IMR-90 (cell line): Measurements from ENCODE around the gene EFS. TPM values are rescaled to one million over a fixed set of nuclear protein-coding genes. Genes with fewer than 3 reads are reported as not detected.

Source experiments
- ATAC-seq: fragments of 200-7000 bp; cut with Tn5 transposase; 2 replicates; pipeline ENCODE4 v1.9.1; 2020; ENCODE audit warnings: low read depth, mild to moderate bottlenecking, moderate library complexity
- BruUV-seq: library from RNA; stranded (reverse); fragments of 400-500 nt; replicated peaks from 2 replicates; lab custom pipeline; 2021; lab: Mats Ljungman, UMichigan
- CTCF ChIA-PET: fragments of 300-600 bp; formaldehyde crosslinking; extraction: SDS; loops from one replicate; lab custom pipeline; 2021; ENCODE audit warnings: antibody characterized with exemption; lab: Yijun Ruan, JAX
- POLR2A ChIA-PET: fragments of 300-600 bp; sonication (Branson Sonifier 250); formaldehyde crosslinking; loops from one replicate; lab custom pipeline; 2022; ENCODE audit warnings: antibody characterized with exemption; ENCODE audit not compliant: unreplicated experiment; lab: Charles Lee
- DNase-seq: peaks from one replicate; pipeline ENCODE4 v3.0.0; 2013
- H2AFZ ChIP-seq: replicated peaks from 2 replicates; pipeline ENCODE3; 2013; ENCODE audit warnings: low read length, mild to moderate bottlenecking; ENCODE audit not compliant: poor library complexity
- H2AK5ac ChIP-seq: 2 replicates; pipeline ENCODE4 v1.6.1; 2013; ENCODE audit warnings: low read depth, low read length, inconsistent platforms
- H2AK9ac ChIP-seq: replicated peaks from 2 replicates; pipeline ENCODE3; 2013; ENCODE audit warnings: mild to moderate bottlenecking, low read depth, low read length, moderate library complexity; ENCODE audit not compliant: poor library complexity
- H2BK120ac ChIP-seq: 2 replicates; pipeline ENCODE4 v1.6.1; 2013; ENCODE audit warnings: low read depth, low read length, inconsistent platforms
- H2BK15ac ChIP-seq: 3 replicates; pipeline ENCODE4 v1.6.1; 2013; ENCODE audit warnings: low read depth, low read length, inconsistent platforms
- H2BK20ac ChIP-seq: 2 replicates; pipeline ENCODE4 v1.6.1; 2013; ENCODE audit warnings: low read depth, mild to moderate bottlenecking, inconsistent platforms, low read length, moderate library complexity
- H2BK5ac ChIP-seq: 2 replicates; pipeline ENCODE4 v1.6.1; 2013; ENCODE audit warnings: mild to moderate bottlenecking, low read depth, low read length, inconsistent platforms; ENCODE audit not compliant: poor library complexity, severe bottlenecking
- H3K14ac ChIP-seq: replicated peaks from 2 replicates; pipeline ENCODE4 v1.6.1; 2013; ENCODE audit warnings: low read depth, low read length, inconsistent platforms
- H3K18ac ChIP-seq: 2 replicates; pipeline ENCODE4 v1.6.1; 2013; ENCODE audit warnings: low read depth, low read length, control low read depth
- H3K23ac ChIP-seq: 2 replicates; pipeline ENCODE4 v1.6.1; 2013; ENCODE audit warnings: low read depth, low read length, inconsistent platforms
- H3K27ac ChIP-seq: 2 replicates; pipeline ENCODE4 v1.5.1; 2013; ENCODE audit warnings: mild to moderate bottlenecking, control low read depth, low read length; ENCODE audit not compliant: insufficient read depth
- H3K27me3 ChIP-seq: 2 replicates; pipeline ENCODE4 v1.6.1; 2013; ENCODE audit warnings: low read length; ENCODE audit not compliant: control insufficient read depth, insufficient read depth
- H3K36me3 ChIP-seq: 2 replicates; pipeline ENCODE4 v1.6.1; 2013; ENCODE audit warnings: low read length, mixed read lengths; ENCODE audit not compliant: control insufficient read depth, insufficient read depth
- H3K4ac ChIP-seq: 2 replicates; pipeline ENCODE4 v1.6.1; 2013; ENCODE audit warnings: low read depth, low read length, inconsistent platforms
- H3K4me1 ChIP-seq: 2 replicates; pipeline ENCODE4 v1.6.1; 2013; ENCODE audit warnings: low read length, mixed read lengths; ENCODE audit not compliant: control insufficient read depth, insufficient read depth
- H3K4me2 ChIP-seq: 2 replicates; pipeline ENCODE4 v1.6.1; 2013; ENCODE audit warnings: low read depth, mild to moderate bottlenecking, control low read depth, low read length, moderate library complexity
- H3K4me3 ChIP-seq: 2 replicates; pipeline ENCODE4 v1.5.1; 2013; ENCODE audit warnings: low read depth, mild to moderate bottlenecking, control low read depth, low read length, moderate library complexity; ENCODE audit not compliant: insufficient read depth
- H3K56ac ChIP-seq: 2 replicates; pipeline ENCODE4 v1.6.1; 2013; ENCODE audit warnings: low read length, inconsistent platforms; ENCODE audit not compliant: insufficient read depth; ENCODE audit errors: extremely low read depth
- H3K79me1 ChIP-seq, 2 experiments: 2 replicates each; pipeline ENCODE4 v1.6.1; 2013; ENCODE audit warnings: low read length in 2 of 2, inconsistent platforms in 1 of 2, low read depth in 1 of 2
- H3K9ac ChIP-seq: 2 replicates; pipeline ENCODE4 v1.6.1; 2013; ENCODE audit warnings: low read depth, low read length, control low read depth
- H3K9me1 ChIP-seq: 2 replicates; pipeline ENCODE4 v1.6.1; 2013; ENCODE audit warnings: low read length, inconsistent platforms; ENCODE audit not compliant: insufficient read depth
- H3K9me3 ChIP-seq: 2 replicates; pipeline ENCODE4 v1.6.1; 2013; ENCODE audit warnings: low read length; ENCODE audit not compliant: control insufficient read depth, insufficient read depth
- H4K20me1 ChIP-seq: 2 replicates; pipeline ENCODE4 v1.6.1; 2013; ENCODE audit warnings: low read length, inconsistent platforms; ENCODE audit not compliant: insufficient read depth
- H4K5ac ChIP-seq: 2 replicates; pipeline ENCODE4 v1.6.1; 2013; ENCODE audit warnings: mild to moderate bottlenecking, low read depth, low read length, control low read depth
- H4K8ac ChIP-seq, 2 experiments: 2 replicates each; pipeline ENCODE4 v1.6.1; 2013; ENCODE audit warnings: low read depth in 2 of 2, low read length in 2 of 2, control low read depth in 1 of 2, inconsistent platforms in 1 of 2
- H4K91ac ChIP-seq: 2 replicates; pipeline ENCODE4 v1.6.1; 2013; ENCODE audit warnings: low read depth, low read length, inconsistent platforms; ENCODE audit not compliant: insufficient read depth
- CEBPB ChIP-seq: IDR thresholded peaks from 2 replicates; pipeline ENCODE4 v1.6.1; 2012; ENCODE audit warnings: low read depth, low read length, improper control_type of control experiment
- CHD1 ChIP-seq: IDR thresholded peaks from 2 replicates; pipeline ENCODE4 v1.6.1; 2012; ENCODE audit warnings: low read depth, low read length, improper control_type of control experiment
- FOS ChIP-seq: fragments of 150-350 bp; IDR thresholded peaks from 2 replicates; pipeline ENCODE4 v1.6.1; 2016; ENCODE audit warnings: low read depth, low read length
- MXI1 ChIP-seq: IDR thresholded peaks from 2 replicates; pipeline ENCODE4 v1.6.1; 2012; ENCODE audit warnings: low read depth, mild to moderate bottlenecking, low read length, moderate library complexity, borderline replicate concordance
- NFE2L2 ChIP-seq: fragments of 150-350 bp; IDR thresholded peaks from 2 replicates; pipeline ENCODE4 v1.6.1; 2016; ENCODE audit warnings: low read depth, mild to moderate bottlenecking, low read length
- POLR2A ChIP-seq: IDR thresholded peaks from 2 replicates; pipeline ENCODE4 v1.6.1; 2012; ENCODE audit warnings: mild to moderate bottlenecking, low read depth, low read length
- RFX5 ChIP-seq: IDR thresholded peaks from 2 replicates; pipeline ENCODE4 v1.8.0; 2012; ENCODE audit warnings: low read depth, mild to moderate bottlenecking, low read length, moderate library complexity
- SMC3 ChIP-seq: fragments of 150-350 bp; IDR thresholded peaks from 2 replicates; pipeline ENCODE4 v1.6.1; 2016; ENCODE audit warnings: low read depth, mild to moderate bottlenecking, antibody characterized with exemption, low read length, moderate library complexity
- WGBS, 2 experiments: methylation state at CpG; one replicate each; pipeline versions ENCODE4 v1.1.5 to v1.1.7; 2013; ENCODE audit warnings: missing lambda C conversion rate in 2 of 2; ENCODE audit not compliant: insufficient read length in 1 of 2; ENCODE audit errors: extremely low coverage in 2 of 2; 5-methylcytosine and 5-hydroxymethylcytosine counted together
- dilution Hi-C: fragments of 300-500 bp; cut with HindIII; formaldehyde crosslinking; loops from one replicate; pipeline ENCODE4 v1.14.3; 2018; ENCODE audit warnings: low sequenced_read_pairs; ENCODE audit not compliant: unreplicated experiment
- in situ Hi-C: fragments of 300-500 bp; cut with MboI; formaldehyde crosslinking; loops from 3 replicates; pipeline ENCODE4 v1.14.3; 2019; ENCODE audit warnings: low sequenced_read_pairs, inconsistent platforms, mixed read lengths
- intact Hi-C: fragments of 100-400 bp; cut with micrococcal nuclease; formaldehyde crosslinking; loops from 2 replicates; pipeline ENCODE4 v1.10.0; 2022
- polyA plus RNA-seq, 3 experiments: library from polyadenylated mRNA; depleted of rRNA; stranded (reverse); fragments of >200 nt; gene quantifications; 2 replicates each; pipeline ENCODE4 v1.2.3, GENCODE V29; 2012; ENCODE audit warnings: low replicate concordance in 1 of 3
- total RNA-seq: library from RNA; depleted of rRNA; stranded (reverse); fragments of >200 nt; gene quantifications from 2 replicates; pipeline ENCODE4 v1.2.3, GENCODE V29; 2012
- TF ChIP-seq, protein P1 (sequence below): fragments of 150-350 bp; IDR thresholded peaks from 2 replicates; pipeline ENCODE4 v1.6.1; 2017; ENCODE audit warnings: mild to moderate bottlenecking, antibody characterized with exemption, low read length, low read depth
- TF ChIP-seq, protein P2 (sequence below): conservative IDR thresholded peaks from 2 replicates; pipeline ENCODE4 v1.5.1; 2012; ENCODE audit warnings: mild to moderate bottlenecking, low read depth, low read length, improper control_type of control experiment

The EFS gene
- total and polyA plus RNA-seq, 2 of the 4 experiments (the other 2 are of a cell fraction) = 2.2 to 11.6 TPM

DNA sequence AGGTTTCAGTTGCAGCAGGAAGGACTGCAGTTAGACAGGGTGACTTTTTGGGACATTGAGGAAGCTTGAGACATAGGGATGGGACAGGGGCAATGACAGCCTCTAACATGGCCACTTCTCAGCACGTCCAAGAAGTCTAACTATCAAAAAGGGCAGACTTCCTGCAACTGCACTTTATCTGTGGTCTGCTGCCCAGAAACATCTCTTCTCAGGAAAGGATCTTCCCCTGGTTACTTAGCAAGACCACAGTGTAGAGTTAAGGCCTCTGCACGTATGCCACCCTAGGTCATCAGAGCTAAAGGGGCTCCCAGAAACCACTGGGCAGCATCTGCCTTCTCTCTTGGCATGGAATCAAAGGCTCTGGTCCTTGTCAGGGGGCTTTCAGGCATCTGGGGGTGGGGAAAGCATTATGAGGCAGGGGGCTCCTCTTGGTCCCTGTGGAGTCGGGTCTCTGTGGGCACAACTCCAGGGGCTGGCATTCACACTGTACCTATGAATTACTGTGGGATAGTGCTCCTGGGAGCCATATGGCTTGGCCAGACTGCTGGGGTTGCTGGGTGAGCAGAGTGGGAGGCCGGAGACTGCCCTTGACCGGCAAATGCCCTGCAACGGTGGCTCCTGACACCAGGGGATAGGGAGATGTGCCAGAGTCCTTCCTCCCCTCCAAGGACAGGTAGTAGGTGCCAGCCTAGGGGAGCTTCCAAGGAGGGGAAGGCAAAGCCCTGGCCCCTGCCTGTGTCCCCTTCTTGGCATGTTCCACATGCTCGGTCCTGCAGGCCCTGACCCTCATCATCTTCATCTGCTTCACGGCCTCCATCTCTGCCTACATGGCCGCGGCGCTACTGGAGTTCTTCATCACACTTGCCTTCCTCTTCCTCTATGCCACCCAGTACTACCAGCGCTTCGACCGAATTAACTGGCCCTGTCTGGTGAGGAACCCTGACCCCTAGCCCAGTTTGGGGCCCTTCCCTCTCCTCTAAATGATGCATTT lies 12.9 kb upstream of the EFS start (continued):
- TF ChIP-seq FOS (no peak), RFX5 (no peak)

DNA sequence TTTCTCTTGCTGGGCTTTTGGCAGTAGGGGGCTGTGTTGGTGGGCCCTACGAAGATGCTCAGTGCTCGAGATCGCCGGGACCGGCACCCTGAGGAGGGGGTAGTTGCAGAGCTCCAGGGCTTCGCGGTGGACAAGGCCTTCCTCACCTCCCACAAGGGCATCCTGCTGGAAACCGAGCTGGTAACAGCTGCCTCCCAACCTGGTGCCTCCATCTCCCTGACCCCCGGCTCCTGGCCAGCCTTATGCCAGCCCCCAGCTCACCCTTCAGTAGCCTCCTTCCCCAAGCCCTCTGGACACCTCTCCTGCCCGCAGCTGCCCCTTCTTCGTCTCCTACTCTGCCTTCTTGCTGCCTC lies 12.2 kb upstream of the EFS start:
- ATAC-seq (no peak), DNase-seq (no peak)
- no CpG with 5 or more reads among the region's 11 CpGs for WGBS, 2 experiments
- Histone ChIP-seq H2AFZ (peak overlapping the region; percentile 36), H3K4me2 (no peak overlapping the region), H3K79me1 (no peaks in the 10 kb centered on the region), H2AK9ac (no peak overlapping the region), H2BK15ac (no peak overlapping the region), H3K23ac (no peak overlapping the region), H2BK5ac (no peak overlapping the region), H2AK5ac (no peak overlapping the region), H3K9ac (no peak overlapping the region), H4K91ac (no peak overlapping the region), H3K27me3 (peaks cover 45% of the 10 kb centered on the region), H3K9me3 (no peaks in the 10 kb centered on the region), H3K4me1 (no peaks in the 10 kb centered on the region), H3K18ac (no peak overlapping the region), H3K4me3 (no peak overlapping the region), H2BK120ac (no peak overlapping the region), H4K5ac (no peak overlapping the region), H3K14ac (no peak overlapping the region), H3K9me1 (no peaks in the 10 kb centered on the region), H2BK20ac (no peak overlapping the region), H3K56ac (no peak overlapping the region), H4K20me1 (no peaks in the 10 kb centered on the region), H3K4ac (no peak overlapping the region), H4K8ac (no peak overlapping the region), H3K27ac (no peak overlapping the region), H3K36me3 (no peaks in the 10 kb centered on the region)
- TF ChIP-seq MXI1 (no peak), SMC3 (no peak), POLR2A (no peak), CHD1 (no peak), RFX5 (no peak), CEBPB (no peak), NFE2L2 (no peak)
- TF ChIP-seq, protein P1, sequence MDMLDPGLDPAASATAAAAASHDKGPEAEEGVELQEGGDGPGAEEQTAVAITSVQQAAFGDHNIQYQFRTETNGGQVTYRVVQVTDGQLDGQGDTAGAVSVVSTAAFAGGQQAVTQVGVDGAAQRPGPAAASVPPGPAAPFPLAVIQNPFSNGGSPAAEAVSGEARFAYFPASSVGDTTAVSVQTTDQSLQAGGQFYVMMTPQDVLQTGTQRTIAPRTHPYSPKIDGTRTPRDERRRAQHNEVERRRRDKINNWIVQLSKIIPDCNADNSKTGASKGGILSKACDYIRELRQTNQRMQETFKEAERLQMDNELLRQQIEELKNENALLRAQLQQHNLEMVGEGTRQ = no peak
- TF ChIP-seq, protein P2, sequence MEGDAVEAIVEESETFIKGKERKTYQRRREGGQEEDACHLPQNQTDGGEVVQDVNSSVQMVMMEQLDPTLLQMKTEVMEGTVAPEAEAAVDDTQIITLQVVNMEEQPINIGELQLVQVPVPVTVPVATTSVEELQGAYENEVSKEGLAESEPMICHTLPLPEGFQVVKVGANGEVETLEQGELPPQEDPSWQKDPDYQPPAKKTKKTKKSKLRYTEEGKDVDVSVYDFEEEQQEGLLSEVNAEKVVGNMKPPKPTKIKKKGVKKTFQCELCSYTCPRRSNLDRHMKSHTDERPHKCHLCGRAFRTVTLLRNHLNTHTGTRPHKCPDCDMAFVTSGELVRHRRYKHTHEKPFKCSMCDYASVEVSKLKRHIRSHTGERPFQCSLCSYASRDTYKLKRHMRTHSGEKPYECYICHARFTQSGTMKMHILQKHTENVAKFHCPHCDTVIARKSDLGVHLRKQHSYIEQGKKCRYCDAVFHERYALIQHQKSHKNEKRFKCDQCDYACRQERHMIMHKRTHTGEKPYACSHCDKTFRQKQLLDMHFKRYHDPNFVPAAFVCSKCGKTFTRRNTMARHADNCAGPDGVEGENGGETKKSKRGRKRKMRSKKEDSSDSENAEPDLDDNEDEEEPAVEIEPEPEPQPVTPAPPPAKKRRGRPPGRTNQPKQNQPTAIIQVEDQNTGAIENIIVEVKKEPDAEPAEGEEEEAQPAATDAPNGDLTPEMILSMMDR = no peak
- ChIA-PET CTCF (no interaction called here), POLR2A (no interaction called here)
- dilution Hi-C loops = no loop called here
- BruUV-seq = no TSS peak
- intact Hi-C loops = no loop called here
- in situ Hi-C loops = loop anchor here (10.0 kb wide), 1 partner anchor 52 kb away; the partner anchor contains the start of gene PABPN1
